K562 (cell line): Measurements from ENCODE around the gene RNF115. TPM values are rescaled to one million over a fixed set of nuclear protein-coding genes. Genes with fewer than 3 reads are reported as not detected.
"Not testable (repeated sequence)": the region's sequence is repeated elsewhere in the genome, so short reads cannot be mapped to it uniquely, and the experiment has no call there.

ENCODE experiments used
- ATAC-seq: fragments of 200-7000 bp; cut with Tn5 transposase; 3 replicates; pipeline ENCODE4 v1.9.1; 2020; ENCODE audit warnings: moderate library complexity
- BruUV-seq: library from RNA; stranded (reverse); fragments of 400-500 nt; replicated peaks from 2 replicates; lab custom pipeline; 2021; lab: Mats Ljungman, UMichigan
- CTCF ChIA-PET: fragments of 300-600 bp; formaldehyde crosslinking; extraction: SDS; loops from one replicate; lab custom pipeline; 2021; ENCODE audit warnings: low intra/inter-chr PET ratio; lab: Yijun Ruan, JAX
- POLR2A ChIA-PET: fragments of 300-600, 350-650 bp; sonication (Branson Sonifier 250); formaldehyde crosslinking; extraction: SDS; loops from one replicate; lab custom pipeline; 2021; ENCODE audit warnings: antibody characterized with exemption, inconsistent platforms; lab: Yijun Ruan, JAX
- DNase-seq, 4 experiments: peaks; one replicate each; pipeline versions ENCODE4 v3.0.0 to v3.0.0-alpha.2; 2011 to 2018; ENCODE audit warnings: low spot score in 3 of 4, mixed read lengths in 3 of 4; ENCODE audit errors: extremely low read depth in 1 of 4
- FAIRE-seq: peaks from 2 replicates; lab custom pipeline; 2011; peaks lifted over from hg19 to GRCh38; lab: Jason Lieb, UNC
- H2AFZ ChIP-seq: 2 replicates; pipeline ENCODE4 v1.6.0; 2011; ENCODE audit warnings: low read depth, low read length, control low read depth, inconsistent platforms
- H3K27ac ChIP-seq: fragments of 200-600 bp; 3 replicates; pipeline ENCODE4 v1.8.0; 2011; ENCODE audit warnings: low read depth, mild to moderate bottlenecking, control low read depth, inconsistent platforms, low read length, moderate library complexity, mixed read lengths; ENCODE audit errors: extremely low read depth
- H3K27me3 ChIP-seq, 2 experiments: fragments of 300-600 bp in 1 of 2; 2 replicates in 1 of 2; 3 replicates in 1 of 2; pipeline versions ENCODE4 v1.6.0 to v1.8.0; 2011; ENCODE audit warnings: inconsistent platforms in 2 of 2, low read length in 2 of 2, mild to moderate bottlenecking in 1 of 2, mixed read lengths in 1 of 2, moderate library complexity in 1 of 2; ENCODE audit not compliant: control insufficient read depth in 2 of 2, insufficient read depth in 2 of 2
- H3K36me3 ChIP-seq: fragments of 300-600 bp; 3 replicates; pipeline ENCODE4 v1.8.0; 2011; ENCODE audit warnings: mild to moderate bottlenecking, low read length, inconsistent platforms; ENCODE audit not compliant: control insufficient read depth, insufficient read depth
- H3K4me1 ChIP-seq, 2 experiments: fragments of 200-600 bp in 1 of 2; replicated peaks in 1 of 2; 2 replicates in 1 of 2; 3 replicates in 1 of 2; pipeline versions ENCODE4 v1.5.1 to v1.8.0; 2011; ENCODE audit warnings: inconsistent platforms in 2 of 2, low read length in 2 of 2, mild to moderate bottlenecking in 1 of 2, mixed read lengths in 1 of 2, moderate library complexity in 1 of 2; ENCODE audit not compliant: control insufficient read depth in 2 of 2, insufficient read depth in 2 of 2
- H3K4me2 ChIP-seq: 2 replicates; pipeline ENCODE4 v1.6.1; 2011; ENCODE audit warnings: low read length, control low read depth, inconsistent platforms, mixed read lengths; ENCODE audit not compliant: insufficient read depth
- H3K4me3 ChIP-seq: fragments of 200-600 bp; sonication (generic), shearing (Covaris generic); 2 replicates; pipeline ENCODE4 v1.5.1; 2016; ENCODE audit warnings: control low read depth, inconsistent platforms
- H3K79me2 ChIP-seq: fragments of 200-600 bp; 3 replicates; pipeline ENCODE4 v1.8.0; 2011; ENCODE audit warnings: low read length, inconsistent platforms; ENCODE audit not compliant: control insufficient read depth, insufficient read depth
- H3K9ac ChIP-seq, 2 experiments: 2 replicates each; pipeline versions ENCODE4 v1.6.0 to v1.6.1; 2011; ENCODE audit warnings: low read depth in 2 of 2, low read length in 2 of 2, control low read depth in 1 of 2, inconsistent platforms in 1 of 2, mild to moderate bottlenecking in 1 of 2, mixed read lengths in 1 of 2; ENCODE audit not compliant: insufficient read depth in 1 of 2
- H3K9me1 ChIP-seq: one replicate; pipeline ENCODE4 v1.6.0; 2011; ENCODE audit warnings: inconsistent platforms, mild to moderate bottlenecking, low read length, moderate library complexity; ENCODE audit not compliant: control insufficient read depth, insufficient read depth
- H3K9me3 ChIP-seq: replicated peaks from 2 replicates; pipeline ENCODE4 v1.5.1; 2011; ENCODE audit warnings: low read depth, low read length, inconsistent platforms; ENCODE audit not compliant: control insufficient read depth, insufficient read depth
- H4K20me1 ChIP-seq: replicated peaks from 2 replicates; pipeline ENCODE4 v1.6.1; 2011; ENCODE audit warnings: low read length, inconsistent platforms, mixed read lengths; ENCODE audit not compliant: control insufficient read depth, insufficient read depth
- ASH1L ChIP-seq: fragments of 450-650 bp; IDR thresholded peaks from 2 replicates; pipeline ENCODE4 v1.6.1; 2018; ENCODE audit warnings: borderline replicate concordance, mild to moderate bottlenecking, low read depth; ENCODE audit not compliant: partially characterized antibody
- BRD4 ChIP-seq: fragments of 200-600 bp; sonication (generic); IDR thresholded peaks from 2 replicates; pipeline ENCODE4 v1.6.1; 2017; ENCODE audit warnings: inconsistent platforms
- NFE2L1 ChIP-seq: fragments of 450-650 bp; IDR thresholded peaks from 2 replicates; pipeline ENCODE4 v1.6.1; 2016; ENCODE audit warnings: missing genetic modification characterization, low read depth, mild to moderate bottlenecking, missing compliant biosample characterization, moderate library complexity, borderline replicate concordance
- ZNF121 ChIP-seq: sonication (generic); formaldehyde crosslinking; conservative IDR thresholded peaks from 2 replicates; pipeline ENCODE4 v1.8.0; 2022; ENCODE audit warnings: missing genetic modification reagents
- ZNF76 ChIP-seq: fragments of 250-450 bp; sonication (Bioruptor Pico); IDR thresholded peaks from 2 replicates; pipeline ENCODE4 v1.4.0; 2020; ENCODE audit warnings: mild to moderate bottlenecking, moderate library complexity, borderline replicate concordance
- WGBS: fragments of 100-300 bp; shearing (Covaris generic); methylation state at CpG from one replicate; pipeline ENCODE4 v1.1.6; 2016; ENCODE audit warnings: low coverage, mixed read lengths; ENCODE audit not compliant: insufficient coverage; ENCODE audit errors: missing lambda C conversion rate; 5-methylcytosine and 5-hydroxymethylcytosine counted together
- in situ Hi-C: fragments of 300-500 bp; cut with MboI; formaldehyde crosslinking; loops from 4 replicates; pipeline ENCODE4 v1.15.0; 2018; ENCODE audit warnings: inconsistent platforms, mixed read lengths
- intact Hi-C: fragments of 100-400 bp; cut with micrococcal nuclease; formaldehyde crosslinking; loops from 2 replicates; pipeline ENCODE4 v1.14.2; 2022
- polyA plus RNA-seq, 8 experiments: library from polyadenylated mRNA; depleted of rRNA in 4 of 8; stranded (reverse) in 5 of 8; unstranded in 3 of 8; fragments of >200 nt; fragmentation: Nextera tagmentation in 2 of 8; fragmentation: Illumina TruSeq in 1 of 8; extraction: Ambion mirVana in 2 of 8; extraction: Trizol in 1 of 8; gene quantifications; 2 replicates each; pipeline versions ENCODE4 v1.2.1 to v1.2.3, GENCODE V29; 2011 to 2014; ENCODE audit warnings: inconsistent platforms in 1 of 8, missing spikeins in 1 of 8
- total RNA-seq, 7 experiments: library from RNA; depleted of rRNA in 6 of 7; stranded (reverse); fragments of >200 nt in 6 of 7; fragmentation: Illumina TruSeq in 2 of 7; extraction: Trizol in 2 of 7; gene quantifications; 2 replicates each; pipeline versions ENCODE4 v1.2.1 to v1.2.3, GENCODE V29; 2011 to 2021; ENCODE audit warnings: low replicate concordance in 1 of 7
- TF ChIP-seq, protein P1 (sequence below): fragments of 250-450 bp; sonication (Bioruptor Pico); IDR thresholded peaks from 2 replicates; pipeline ENCODE4 v1.8.0; 2021; ENCODE audit warnings: mild to moderate bottlenecking, moderate library complexity

RNF115 gene
- total and polyA plus RNA-seq, 9 of the 15 experiments (the other 6 are each of a cell fraction or from before 2014, with no cell fraction given): 1.9 to 14.3 (median 9.5) TPM

DNA sequence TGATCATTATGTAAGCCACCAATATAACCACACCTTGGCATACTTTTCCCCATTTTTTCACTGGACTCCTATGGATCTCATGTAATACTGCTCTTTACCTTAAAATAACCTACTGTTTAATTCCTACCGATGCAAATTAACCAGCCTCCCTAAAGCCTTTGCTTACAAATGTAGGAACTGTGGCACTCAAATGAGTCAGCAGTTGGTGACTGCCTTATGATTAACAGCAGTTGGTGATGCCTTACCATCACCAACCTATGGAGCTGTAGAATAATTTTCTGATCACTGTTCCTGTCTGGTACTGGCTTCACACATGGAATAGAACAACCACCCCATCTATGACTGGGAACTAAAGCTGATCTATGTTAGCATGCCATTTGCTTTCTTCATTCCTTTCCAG is 13.8 kb upstream of the RNF115 start (continued):
- TF ChIP-seq, protein P1, sequence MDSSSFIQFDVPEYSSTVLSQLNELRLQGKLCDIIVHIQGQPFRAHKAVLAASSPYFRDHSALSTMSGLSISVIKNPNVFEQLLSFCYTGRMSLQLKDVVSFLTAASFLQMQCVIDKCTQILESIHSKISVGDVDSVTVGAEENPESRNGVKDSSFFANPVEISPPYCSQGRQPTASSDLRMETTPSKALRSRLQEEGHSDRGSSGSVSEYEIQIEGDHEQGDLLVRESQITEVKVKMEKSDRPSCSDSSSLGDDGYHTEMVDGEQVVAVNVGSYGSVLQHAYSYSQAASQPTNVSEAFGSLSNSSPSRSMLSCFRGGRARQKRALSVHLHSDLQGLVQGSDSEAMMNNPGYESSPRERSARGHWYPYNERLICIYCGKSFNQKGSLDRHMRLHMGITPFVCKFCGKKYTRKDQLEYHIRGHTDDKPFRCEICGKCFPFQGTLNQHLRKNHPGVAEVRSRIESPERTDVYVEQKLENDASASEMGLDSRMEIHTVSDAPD (CRISPR knock-in tag): no peak
- TF ChIP-seq BRD4 (no peak), ZNF76 (no peak), ASH1L (no peak), NFE2L1 (tag) (no peak)

DNA sequence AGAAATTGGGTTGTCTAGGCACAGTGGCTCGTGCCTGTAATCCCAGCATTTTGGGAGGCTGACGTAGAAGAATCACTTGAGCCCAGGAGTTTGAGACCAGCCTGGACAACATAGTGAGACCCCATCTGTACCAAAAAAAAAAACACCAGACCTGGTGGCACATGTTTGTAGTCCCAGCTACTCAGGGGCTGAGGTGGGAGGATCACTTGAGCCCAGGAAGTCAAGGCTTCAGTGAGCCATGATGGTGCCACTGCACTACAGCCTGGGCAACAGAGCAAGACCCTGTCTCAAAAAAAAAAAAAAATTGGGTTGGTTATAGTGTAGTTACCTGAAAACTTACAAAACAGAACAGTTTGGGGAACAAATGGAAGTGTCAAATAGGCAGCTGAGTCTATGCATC is 6.9 kb upstream of the RNF115 start:
- H3K9ac ChIP-seq, H3K79me2 ChIP-seq, ATAC-seq, FAIRE-seq, H2AFZ ChIP-seq, CTCF ChIA-PET, H3K9me3 ChIP-seq, DNase-seq, H4K20me1 ChIP-seq, H3K4me3 ChIP-seq, H3K27ac ChIP-seq, BruUV-seq, H3K4me2 ChIP-seq, H3K9me1 ChIP-seq, H3K27me3 ChIP-seq, intact Hi-C loops, in situ Hi-C loops: not testable (repeated sequence)
- POLR2A ChIA-PET: interaction anchor here (1.2 to 1.6 kb wide), 2 partner anchors 10 to 15 kb away, joined by 3 to 5 read pairs; partner anchors contain the start of gene NUDT17
- H3K4me1 ChIP-seq: peaks cover 0 to 14% of the 10 kb centered on the region in 2 experiments; a peak in 3 of 5 replicates
- 100% methylated on average over 2 of the region's 2 CpGs for WGBS
- peak; percentile 98 for TF ChIP-seq ZNF121 (CRISPR knock-in tag)
- peaks cover 95% of the 10 kb centered on the region for H3K36me3 ChIP-seq
